ENCODE data around the gene MARCO.
"Not testable (repeated sequence)": the region's sequence is repeated elsewhere in the genome, so short reads cannot be mapped to it uniquely, and the experiment has no call there.

DNA sequence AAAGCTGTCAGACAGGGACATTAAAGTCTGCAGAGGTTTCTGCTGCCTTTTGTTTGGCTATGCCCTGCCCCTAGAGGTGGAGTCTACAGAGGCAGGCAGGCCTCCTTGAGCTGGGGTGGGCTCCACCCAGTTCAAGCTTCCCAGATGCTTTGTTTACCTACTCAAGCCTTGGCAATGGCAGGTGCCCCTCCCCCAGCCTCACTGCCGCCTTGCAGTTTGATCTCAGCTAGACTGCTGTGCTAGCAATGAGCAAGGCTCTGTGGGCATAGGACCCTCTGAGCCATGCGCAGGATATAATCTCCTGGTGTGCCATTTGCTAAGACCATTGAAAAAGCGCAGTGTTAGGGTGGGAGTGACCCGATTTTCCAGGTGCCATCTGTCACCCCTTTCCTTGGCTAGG, 61.9 kb downstream of the MARCO start:
- TF ChIP-seq ZBTB33 (IDR thresholded peaks at IDR 0.05); TAF1 (IDR thresholded peaks at IDR 0.05; ENCODE audit: borderline replicate concordance, low read depth, low read length); CTCF (IDR thresholded peaks at IDR 0.05 in 2 of 3, conservative IDR thresholded peaks at IDR 0.05 in 1 of 3; ENCODE audit: control insufficient read depth in 2 of 3, extremely low read depth in 1 of 3, insufficient read depth in 1 of 3, low read depth in 3 of 3, low read length in 3 of 3); TCF3 (IDR thresholded peaks at IDR 0.05; ENCODE audit: borderline replicate concordance, insufficient read depth, low read depth, low read length); POLR2AphosphoS5 (IDR thresholded peaks at IDR 0.05; ENCODE audit: low read length); ETV6 (conservative IDR thresholded peaks at IDR 0.05 in 1 of 2, IDR thresholded peaks at IDR 0.05 in 1 of 2; ENCODE audit: borderline replicate concordance in 1 of 2, low read depth in 1 of 2): not testable (repeated sequence)
